H1 (cell line): ENCODE measurements around the gene MYO15A. TPM values are rescaled to one million over a fixed set of nuclear protein-coding genes. Genes with fewer than 3 reads are reported as not detected.

ENCODE experiments used
- RFX5 ChIP-seq: IDR thresholded peaks from 2 replicates; pipeline ENCODE4 v1.6.1; 2011; ENCODE audit warnings: low read depth, low read length, improper control_type of control experiment, borderline replicate concordance
- polyA plus RNA-seq, 7 experiments: library from polyadenylated mRNA; depleted of rRNA in 3 of 7; stranded (reverse) in 5 of 7; unstranded in 2 of 7; fragments of >200 nt in 5 of 7; fragments of 200-250 nt in 2 of 7; gene quantifications; 1 replicate in 5 of 7; 2 replicates in 1 of 7; 4 replicates in 1 of 7; pipeline versions ENCODE4 v1.2.1 to v1.2.3, GENCODE V29; 2011 to 2013; ENCODE audit warnings: missing spikeins in 2 of 7, mixed read lengths in 2 of 7
- total RNA-seq: library from RNA; stranded (reverse); fragmentation: NEBNext Ultra II Directional; extraction: Animal tissue kit (Norgen Biotek cat#: 25700); gene quantifications from 2 replicates; pipeline ENCODE4 v1.2.1, GENCODE V29; 2021

MYO15A gene
- total and polyA plus RNA-seq, 2 of the 8 experiments (the other 6 are each of a cell fraction or from before 2014, with no cell fraction given): 1.6 to 4.2 TPM

- TF ChIP-seq RFX5: no peak
These were observed 14.1 kb upstream of the MYO15A start (continued) for GRCh38 chr17:18094409-18094807.
